Adrenal gland (tissue), 5 donors: ENCODE data around the gene GRK1.

Experiments used
- POLR2A ChIP-seq, 2 donors: fragments of 450-650 bp; IDR thresholded peaks; one replicate each; pipeline ENCODE4 v1.6.1; 2017; ENCODE audit warnings: antibody characterized with exemption in 2 of 2, mild to moderate bottlenecking in 2 of 2, moderate library complexity in 1 of 2
- TF ChIP-seq, protein P1 (sequence below), 6 experiments: fragments of 450-650 bp in 4 of 6; fragments of 200-600 bp in 2 of 6; sonication (generic) in 1 of 6; IDR thresholded peaks; 1 replicate in 5 of 6; 2 replicates in 1 of 6; pipeline versions ENCODE4 v1.5.1 to v1.8.0; 2016 to 2021; ENCODE audit warnings: antibody characterized with exemption in 6 of 6, mild to moderate bottlenecking in 2 of 6, moderate library complexity in 1 of 6
- donor health status: DM: no; HTN: no; CAD: no.

DNA sequence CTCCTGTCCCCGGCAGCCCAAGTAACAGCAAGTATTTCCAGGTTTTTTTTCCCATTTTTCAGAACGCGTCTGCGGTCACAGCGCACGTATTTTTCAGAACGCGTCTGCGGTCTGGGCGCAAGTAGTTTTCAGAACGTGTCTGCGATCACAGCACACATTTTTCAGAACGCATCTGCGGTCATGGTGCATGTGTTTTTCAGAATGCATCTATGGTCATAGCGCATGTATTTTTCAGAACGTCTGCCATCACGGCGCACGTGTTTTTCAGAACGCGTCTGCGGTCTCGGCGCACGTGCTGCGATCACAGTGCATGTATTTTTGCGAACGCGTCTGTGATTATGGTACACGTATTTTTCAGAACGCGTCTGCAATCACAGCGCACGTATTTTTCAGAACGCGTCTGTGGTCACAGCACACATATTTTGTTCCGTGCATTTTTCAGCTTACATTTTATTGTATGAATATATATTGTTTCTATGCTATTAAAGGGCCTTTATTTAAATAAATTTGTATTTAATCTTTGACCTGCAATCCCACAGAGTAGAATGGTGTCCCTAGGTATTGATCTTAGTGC, 28.8 kb upstream of the GRK1 start:
- TF ChIP-seq POLR2A (IDR thresholded peaks at IDR 0.05) = no peak
- TF ChIP-seq, protein P1, sequence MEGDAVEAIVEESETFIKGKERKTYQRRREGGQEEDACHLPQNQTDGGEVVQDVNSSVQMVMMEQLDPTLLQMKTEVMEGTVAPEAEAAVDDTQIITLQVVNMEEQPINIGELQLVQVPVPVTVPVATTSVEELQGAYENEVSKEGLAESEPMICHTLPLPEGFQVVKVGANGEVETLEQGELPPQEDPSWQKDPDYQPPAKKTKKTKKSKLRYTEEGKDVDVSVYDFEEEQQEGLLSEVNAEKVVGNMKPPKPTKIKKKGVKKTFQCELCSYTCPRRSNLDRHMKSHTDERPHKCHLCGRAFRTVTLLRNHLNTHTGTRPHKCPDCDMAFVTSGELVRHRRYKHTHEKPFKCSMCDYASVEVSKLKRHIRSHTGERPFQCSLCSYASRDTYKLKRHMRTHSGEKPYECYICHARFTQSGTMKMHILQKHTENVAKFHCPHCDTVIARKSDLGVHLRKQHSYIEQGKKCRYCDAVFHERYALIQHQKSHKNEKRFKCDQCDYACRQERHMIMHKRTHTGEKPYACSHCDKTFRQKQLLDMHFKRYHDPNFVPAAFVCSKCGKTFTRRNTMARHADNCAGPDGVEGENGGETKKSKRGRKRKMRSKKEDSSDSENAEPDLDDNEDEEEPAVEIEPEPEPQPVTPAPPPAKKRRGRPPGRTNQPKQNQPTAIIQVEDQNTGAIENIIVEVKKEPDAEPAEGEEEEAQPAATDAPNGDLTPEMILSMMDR (IDR thresholded peaks at IDR 0.05) = no peak
